ENCODE measurements around the gene SETBP1.
A peak's percentile ranks its signal among the peaks of the same experiment; 100 is the strongest.

The SETBP1 gene

GRCh38 chr18:44937960-44938719 lies 257.5 kb downstream of the SETBP1 start:
- no peak for DNase-seq (ENCODE audit: low read depth in 2 of 2)

- DNase-seq (ENCODE audit: low read depth in 2 of 2): no peak
Observed at GRCh38 chr18:44938720-44939665, 258.3 kb downstream of the SETBP1 start.

GRCh38 chr18:44941516-44941915 lies 260.8 kb downstream of the SETBP1 start:
- no peak for DNase-seq (ENCODE audit: low read depth in 2 of 2)

DNA sequence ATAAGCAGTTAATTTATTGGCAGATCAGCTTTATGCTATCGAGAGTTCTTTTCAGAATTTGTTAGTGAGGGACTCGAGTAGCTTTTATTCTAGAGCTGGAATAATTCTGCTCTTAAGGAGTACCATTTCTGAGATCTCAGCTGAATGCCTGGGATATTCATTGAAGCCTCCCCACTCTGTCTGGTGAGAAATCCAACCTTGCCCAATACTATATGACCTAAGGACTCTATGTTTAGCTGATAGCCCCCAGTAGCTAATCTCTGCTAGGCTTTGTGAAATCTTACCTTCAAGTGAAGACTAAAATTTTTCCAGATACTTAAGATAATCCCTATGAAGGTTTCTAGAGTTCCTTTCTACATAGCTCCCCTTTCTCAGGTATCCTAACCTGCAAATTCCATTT lies 261.4 kb downstream of the SETBP1 start:
- no peak for DNase-seq (ENCODE audit: low read depth in 2 of 2)

- DNase-seq (ENCODE audit: low read depth in 2 of 2): peak; percentile 62 to 64
Observed at GRCh38 chr18:44943311-44943881, 262.7 kb downstream of the SETBP1 start.

DNA sequence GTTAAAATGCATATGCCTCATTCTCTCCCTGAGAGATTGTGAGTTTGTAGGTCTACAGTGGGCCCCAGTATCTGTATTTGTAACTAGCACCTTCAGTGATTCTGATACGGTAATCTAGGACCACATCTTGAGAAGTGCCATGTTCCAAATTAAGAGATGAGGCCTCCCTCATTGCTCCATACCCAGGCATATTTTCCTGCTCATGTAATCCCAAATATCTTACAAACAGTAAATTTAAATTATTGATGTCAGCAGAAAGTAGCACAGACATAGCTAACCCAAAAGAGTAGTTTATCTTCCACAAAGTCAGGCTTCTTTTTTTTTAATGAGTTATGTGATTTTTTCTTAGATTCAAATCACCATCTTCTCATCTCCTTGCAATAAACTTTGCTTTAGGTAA lies 263.8 kb downstream of the SETBP1 start:
- DNase-seq (ENCODE audit: low read depth in 2 of 2): no peak

DNA sequence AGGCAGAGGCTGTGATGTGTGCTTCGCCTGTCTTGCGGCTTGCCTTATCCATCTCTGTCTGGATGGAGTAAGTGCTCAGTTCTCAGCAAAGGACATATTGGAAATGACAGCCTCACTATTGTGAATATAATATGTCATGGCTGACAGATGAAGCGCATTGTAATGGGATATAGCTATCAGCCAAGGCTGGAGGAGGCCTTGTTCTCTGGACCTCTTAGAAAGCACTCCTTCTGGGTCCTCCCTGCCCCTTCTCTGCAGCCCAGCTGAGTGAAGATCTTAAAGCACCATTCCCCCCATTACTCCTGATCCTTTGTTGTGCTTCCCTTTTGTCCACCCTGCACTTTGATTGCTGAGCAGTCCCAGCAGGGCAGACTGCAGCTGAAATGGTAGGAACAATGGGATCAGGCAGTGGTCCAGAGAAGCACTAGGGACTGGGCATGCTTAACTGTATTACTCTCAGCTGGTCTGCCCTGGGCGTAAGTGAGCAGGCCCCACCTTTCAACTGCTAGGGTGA lies 265.3 kb downstream of the SETBP1 start:
- DNase-seq (ENCODE audit: low read depth in 2 of 2): no peak

GRCh38 chr18:44946529-44947113 lies 265.9 kb downstream of the SETBP1 start:
- no peak for DNase-seq (ENCODE audit: low read depth in 2 of 2)

- DNase-seq (ENCODE audit: low read depth in 2 of 2): no peak
Observed at GRCh38 chr18:44949967-44950366, 269.3 kb downstream of the SETBP1 start.

DNA sequence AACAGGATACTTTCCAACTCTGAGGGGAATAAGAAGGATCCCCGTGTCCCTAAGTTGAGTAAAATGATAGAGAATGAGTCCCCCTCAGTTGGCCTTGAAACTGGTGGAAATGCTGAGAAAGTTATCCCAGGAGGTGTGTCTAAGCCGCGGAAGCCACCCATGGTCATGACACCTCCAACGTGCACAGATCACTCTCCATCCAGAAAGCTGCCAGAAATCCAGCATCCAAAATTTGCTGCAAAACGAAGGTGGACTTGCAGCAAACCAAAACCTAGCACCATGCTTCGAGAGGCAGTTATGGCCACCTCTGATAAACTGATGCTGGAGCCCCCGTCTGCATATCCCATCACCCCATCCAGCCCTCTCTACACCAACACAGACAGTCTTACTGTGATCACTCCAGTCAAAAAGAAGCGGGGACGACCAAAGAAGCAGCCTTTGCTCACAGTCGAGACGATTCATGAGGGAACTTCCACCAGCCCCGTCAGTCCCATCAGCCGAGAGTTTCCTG lies 270.1 kb downstream of the SETBP1 start:
- DNase-seq (ENCODE audit: low read depth in 2 of 2): no peak

DNA sequence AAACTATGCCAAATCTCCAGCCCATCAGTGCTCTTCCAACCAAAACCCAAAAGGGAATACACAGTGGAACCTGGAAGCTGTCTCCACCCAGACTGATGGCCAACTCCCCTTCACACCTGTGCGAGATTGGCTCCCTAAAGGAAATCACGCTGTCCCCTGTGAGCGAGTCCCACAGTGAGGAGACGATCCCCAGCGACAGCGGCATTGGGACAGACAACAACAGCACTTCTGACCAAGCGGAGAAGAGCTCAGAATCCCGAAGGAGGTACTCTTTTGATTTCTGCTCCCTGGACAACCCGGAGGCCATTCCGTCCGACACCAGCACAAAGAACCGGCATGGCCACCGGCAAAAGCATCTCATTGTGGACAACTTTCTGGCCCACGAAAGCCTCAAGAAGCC lies 271.1 kb downstream of the SETBP1 start:
- no peak for DNase-seq (ENCODE audit: low read depth in 2 of 2)

DNA sequence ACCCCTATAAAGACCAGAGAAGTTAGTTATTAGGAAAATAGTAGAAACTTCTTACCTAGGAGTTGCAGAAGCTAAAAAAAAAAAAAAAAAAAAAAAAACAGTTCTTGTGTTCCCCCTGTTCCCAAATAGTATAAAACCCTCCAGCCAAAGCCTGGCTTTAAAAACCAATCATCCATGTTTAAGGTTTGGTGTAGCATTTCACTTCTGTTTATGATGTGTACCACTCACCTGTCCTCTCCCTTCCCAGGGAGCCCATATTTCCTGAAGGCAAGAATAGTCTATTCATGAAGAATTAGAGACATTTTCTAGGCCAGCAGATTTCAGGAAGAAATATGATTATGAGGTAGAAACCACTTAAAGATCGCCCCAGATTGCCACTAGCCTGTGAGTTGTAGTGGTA lies 273.6 kb downstream of the SETBP1 start:
- DNase-seq (ENCODE audit: low read depth in 2 of 2): no peak

- no peak for DNase-seq (ENCODE audit: low read depth in 2 of 2)
Observed at GRCh38 chr18:44955825-44956224, 275.1 kb downstream of the SETBP1 start.

- no peak for DNase-seq (ENCODE audit: low read depth in 2 of 2)
Observed at GRCh38 chr18:44957025-44957424, 276.3 kb downstream of the SETBP1 start.

DNA sequence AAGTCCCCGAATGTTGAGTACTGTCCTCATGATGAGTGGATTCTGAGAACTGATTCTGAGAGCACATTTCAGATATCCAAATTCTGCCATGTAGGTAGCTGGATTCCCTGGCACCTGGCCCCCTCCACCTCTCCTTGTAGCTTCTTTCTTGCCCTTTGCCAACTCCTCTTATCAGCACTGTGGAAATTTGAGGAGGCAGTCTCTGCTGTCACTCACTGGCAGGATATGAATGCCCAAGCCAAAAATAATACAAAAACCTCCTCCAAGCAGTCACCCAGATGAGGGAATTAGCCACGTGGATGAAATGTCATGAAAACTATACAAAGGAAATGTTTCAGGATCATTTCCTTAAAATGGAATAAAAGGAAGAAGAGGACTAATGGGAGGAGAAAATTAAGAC lies 276.8 kb downstream of the SETBP1 start:
- no peak for DNase-seq (ENCODE audit: low read depth in 2 of 2)

- DNase-seq (ENCODE audit: low read depth in 2 of 2): no peak
Observed at GRCh38 chr18:44958040-44958439, 277.4 kb downstream of the SETBP1 start.

DNA sequence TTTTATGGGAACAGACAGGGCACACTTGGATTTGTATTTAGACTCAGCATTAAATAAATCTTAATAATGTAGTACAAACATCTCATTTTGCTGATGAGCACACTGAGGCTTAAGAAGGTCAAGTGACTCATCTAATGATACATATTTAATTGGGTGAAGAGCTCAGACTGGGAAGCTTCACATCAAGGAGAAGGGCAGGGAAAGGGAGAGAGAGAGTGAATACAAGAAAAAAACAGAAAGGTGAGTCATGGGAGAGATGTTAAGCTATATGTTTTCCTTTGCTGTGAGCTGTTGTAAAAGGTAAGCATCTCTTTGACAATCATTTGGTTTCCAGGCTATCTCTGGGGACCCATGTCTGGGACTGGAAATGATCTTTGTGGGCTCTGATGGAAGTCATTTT lies 277.8 kb downstream of the SETBP1 start:
- no peak for DNase-seq (ENCODE audit: low read depth in 2 of 2)

GRCh38 chr18:44959013-44959412 lies 278.3 kb downstream of the SETBP1 start:
- DNase-seq (ENCODE audit: low read depth in 2 of 2): no peak

DNA sequence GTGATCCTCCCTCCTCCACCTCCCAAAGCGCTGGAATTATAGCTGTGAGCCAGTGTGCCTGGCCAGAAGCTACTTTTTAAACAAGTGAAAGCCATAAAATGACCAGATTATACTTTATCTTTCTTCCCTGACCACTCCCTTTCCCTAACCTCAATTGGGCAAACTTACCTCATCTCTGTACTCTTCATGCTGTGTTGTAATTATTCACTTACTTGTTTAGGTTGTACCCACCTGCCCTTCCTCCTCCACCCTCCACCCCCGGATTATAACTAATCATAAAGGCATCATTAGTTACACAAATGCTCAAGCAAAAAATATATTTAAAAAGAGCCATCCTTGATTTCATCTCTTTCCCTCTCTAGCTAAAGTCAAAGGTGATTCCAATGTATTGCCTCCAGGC lies 279.9 kb downstream of the SETBP1 start:
- no peak for DNase-seq (ENCODE audit: low read depth in 2 of 2)

GRCh38 chr18:44961288-44961995 lies 280.8 kb downstream of the SETBP1 start:
- no peak for DNase-seq (ENCODE audit: low read depth in 2 of 2)

- no peak for DNase-seq (ENCODE audit: low read depth in 2 of 2)
Observed at GRCh38 chr18:44967599-44967998, 286.9 kb downstream of the SETBP1 start.

All from fibroblast of skin of left biceps (primary cell).